Urinary bladder (tissue), 4 donors: Measurements from ENCODE around the gene LHPP. TPM values are rescaled to one million over a fixed set of nuclear protein-coding genes. Genes with fewer than 3 reads are reported as not detected.

Experiments
- DNase-seq: peaks from one replicate; pipeline ENCODE4 v3.0.0-alpha.2; 2015; ENCODE audit errors: extremely low spot score
- H3K27ac ChIP-seq: one replicate; pipeline ENCODE4 v1.5.1; 2013; ENCODE audit warnings: low read depth, mild to moderate bottlenecking, moderate library complexity
- H3K36me3 ChIP-seq: one replicate; pipeline ENCODE4 v1.6.1; 2013; ENCODE audit warnings: mild to moderate bottlenecking, moderate library complexity; ENCODE audit not compliant: insufficient read depth
- H3K4me1 ChIP-seq: one replicate; pipeline ENCODE4 v1.6.1; 2013; ENCODE audit warnings: mild to moderate bottlenecking, moderate library complexity; ENCODE audit not compliant: insufficient read depth
- H3K4me3 ChIP-seq: one replicate; pipeline ENCODE4 v1.5.1; 2013; ENCODE audit warnings: low read depth, low read length
- WGBS: extraction: QIAGEN DNeasy Blood & Tissue Kit; methylation state at CpG from one replicate; pipeline ENCODE4 v1.1.7; 2013; 5-methylcytosine and 5-hydroxymethylcytosine counted together
- polyA plus RNA-seq: library from polyadenylated mRNA; stranded (reverse); fragments of 200-250 nt; gene quantifications from one replicate; pipeline ENCODE4 v1.2.3, GENCODE V29; 2013
- total RNA-seq: library from RNA; depleted of rRNA; stranded (reverse); fragments of >200 nt; gene quantifications from one replicate; pipeline ENCODE4 v1.2.3, GENCODE V29; 2014
- donor health status: healthy with polysubstance abuse.
- donor health status: healthy.

The LHPP gene
- total and polyA plus RNA-seq, 2 donors = 6.6 to 15.8 TPM

- WGBS = 92% methylated on average over 14 of the region's 14 CpGs
- DNase-seq = no peak
- Histone ChIP-seq H3K4me1 (no peaks in the 10 kb centered on the region), H3K4me3 (no peak overlapping the region), H3K36me3 (no peaks in the 10 kb centered on the region), H3K27ac (no peak overlapping the region)
Measured at GRCh38 chr10:124552691-124553276, 91.2 kb downstream of the LHPP start.

DNA sequence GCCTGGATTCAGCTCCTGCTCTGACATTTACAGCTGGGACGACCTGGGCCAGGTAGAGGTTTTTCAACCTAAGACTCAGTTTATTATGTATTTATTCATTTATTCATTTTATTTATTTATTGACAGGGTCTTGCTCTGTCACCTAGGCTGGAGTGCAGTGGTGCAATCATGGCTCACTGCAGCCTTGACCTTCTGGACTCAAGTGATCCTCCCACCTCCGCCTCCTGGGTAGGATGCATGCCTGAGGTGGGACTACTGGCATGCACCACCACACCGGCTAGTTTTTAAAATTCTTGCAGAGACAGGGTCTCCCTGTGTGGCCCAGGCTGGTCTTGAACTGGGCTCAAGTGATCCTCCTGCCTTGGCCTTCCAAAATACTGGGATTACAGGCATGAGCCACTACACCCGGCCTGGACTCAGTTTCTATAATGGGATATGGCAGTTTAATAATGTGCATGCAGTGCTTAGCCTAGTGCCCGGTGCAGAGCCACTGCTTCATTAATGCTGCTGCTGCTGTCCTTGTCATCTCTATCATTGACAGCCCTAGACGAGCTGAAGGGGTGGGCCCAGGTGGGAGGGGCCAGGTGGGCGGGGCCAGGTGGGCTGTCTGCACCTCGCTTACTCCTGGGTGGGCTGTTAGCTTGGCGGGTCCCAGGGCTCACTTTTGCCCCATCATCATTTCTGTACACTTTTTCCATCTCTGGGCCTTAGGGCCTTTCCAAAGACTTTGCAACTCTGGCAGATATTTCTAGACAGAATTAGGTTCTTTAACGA lies 92.6 kb downstream of the LHPP start:
- Histone ChIP-seq H3K4me3 (no peak overlapping the region), H3K36me3 (no peaks in the 10 kb centered on the region), H3K27ac (no peak overlapping the region), H3K4me1 (no peaks in the 10 kb centered on the region)
- no peak for DNase-seq
- 87% methylated on average over 10 of the region's 10 CpGs for whole genome bisulfite sequencing

GRCh38 chr10:124557167-124557566 lies 95.5 kb downstream of the LHPP start:
- Histone ChIP-seq H3K36me3 (no peaks in the 10 kb centered on the region), H3K4me1 (no peaks in the 10 kb centered on the region), H3K4me3 (no peak overlapping the region), H3K27ac (no peak overlapping the region)
- WGBS = 83% methylated on average over 10 of the region's 10 CpGs
- no peak for DNase-seq

- no peaks in the 10 kb centered on the region for H3K4me1 ChIP-seq
- H3K36me3 ChIP-seq = no peaks in the 10 kb centered on the region
- H3K4me3 ChIP-seq = no peak overlapping the region
- 95% methylated on average over 16 of the region's 16 CpGs for WGBS
- DNase-seq = no peak
- no peak overlapping the region for H3K27ac ChIP-seq
Measured at GRCh38 chr10:124557648-124558338, 96.2 kb downstream of the LHPP start.

DNA sequence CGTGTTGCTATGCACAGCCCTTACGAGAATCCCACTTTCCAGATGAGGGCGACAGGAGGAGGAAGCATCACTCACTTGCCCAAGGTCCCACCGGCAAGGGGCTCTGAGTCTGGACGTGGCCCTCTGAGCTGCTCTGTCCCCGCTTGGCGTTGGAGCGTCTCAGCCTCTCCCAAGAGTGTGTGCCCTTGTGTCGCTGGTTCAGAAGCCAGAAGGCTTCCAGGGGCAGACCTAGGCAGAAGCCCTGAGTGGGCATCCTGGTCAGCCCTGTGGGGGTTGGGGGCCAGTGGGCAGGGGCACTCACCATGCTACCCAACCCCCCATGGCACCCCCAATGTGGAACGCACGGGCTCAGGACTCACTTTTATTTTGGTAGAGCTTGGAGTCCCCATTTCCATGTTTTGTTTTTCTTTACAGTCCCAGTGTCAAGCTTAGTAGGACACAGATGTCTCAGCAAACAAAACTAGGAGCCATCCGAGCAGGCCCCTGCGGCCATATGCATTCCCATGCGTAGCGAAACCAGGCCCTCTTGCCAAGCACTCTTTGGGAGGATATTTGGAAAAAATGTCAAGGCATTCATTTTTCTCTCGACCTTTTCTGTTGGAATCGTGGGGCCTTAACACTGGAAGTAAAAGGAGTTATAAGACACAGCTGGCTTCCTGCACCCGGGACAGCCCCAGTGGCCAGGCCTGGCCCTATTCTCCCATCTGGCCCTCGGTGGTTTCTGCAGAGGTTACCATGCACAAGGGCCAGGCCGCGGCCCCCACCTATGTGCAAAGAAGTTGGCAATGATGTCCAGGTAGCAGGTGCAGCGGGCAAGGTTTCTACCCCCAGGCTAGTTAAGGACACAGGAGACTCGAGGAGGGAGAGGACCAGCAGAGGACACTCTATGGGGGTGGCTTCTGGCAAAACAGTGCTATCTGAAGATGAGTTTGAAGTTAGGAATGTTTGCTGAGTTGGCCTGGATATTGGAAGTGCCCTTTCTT lies 97.0 kb downstream of the LHPP start:
- Histone ChIP-seq H3K4me1 (no peaks in the 10 kb centered on the region), H3K4me3 (no peak overlapping the region), H3K27ac (no peak overlapping the region), H3K36me3 (no peaks in the 10 kb centered on the region)
- no peak for DNase-seq
- 86% methylated on average over 23 of the region's 23 CpGs for WGBS

DNA sequence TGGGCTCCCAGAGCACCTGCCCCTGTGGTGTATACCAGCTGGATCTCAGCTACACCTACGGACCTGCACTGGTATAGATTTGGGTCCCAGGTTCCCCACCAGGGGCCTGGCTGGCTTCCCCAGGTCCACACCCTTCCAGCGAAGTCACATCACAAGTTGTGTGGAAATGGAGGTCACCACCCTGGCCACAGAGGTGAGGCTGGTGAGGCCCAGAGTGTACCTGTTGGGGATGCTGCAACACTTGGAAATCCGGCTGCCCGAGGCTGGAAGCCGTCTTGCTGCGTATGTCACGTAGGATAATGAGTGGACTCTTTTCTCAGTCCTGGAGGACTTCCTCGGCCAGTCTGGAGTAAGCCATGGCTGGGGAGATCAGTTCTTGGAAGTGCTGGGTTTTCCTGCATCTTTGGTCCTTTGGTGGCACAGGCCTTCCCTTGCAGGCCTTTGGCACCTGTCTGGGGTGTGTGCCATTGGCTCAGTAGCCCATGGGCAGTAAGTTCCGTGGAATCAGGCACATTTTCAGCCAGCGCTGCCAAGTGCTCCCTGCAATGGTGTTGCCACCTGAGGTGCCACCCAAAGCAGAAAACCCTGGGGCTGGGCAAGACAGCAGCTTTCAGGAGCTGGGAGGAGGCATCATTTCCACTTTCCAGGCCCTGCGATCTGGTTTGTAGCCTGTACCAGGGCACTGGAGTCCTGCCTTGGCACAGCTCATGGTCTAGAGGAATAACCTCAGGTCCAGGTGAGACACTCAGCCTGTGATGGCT lies 97.9 kb downstream of the LHPP start:
- WGBS = 89% methylated on average over 11 of the region's 11 CpGs
- Histone ChIP-seq H3K36me3 (no peaks in the 10 kb centered on the region), H3K27ac (peak overlapping the region; percentile 24), H3K4me1 (no peaks in the 10 kb centered on the region), H3K4me3 (no peak overlapping the region)
- no peak for DNase-seq

GRCh38 chr10:124560377-124561105 lies 98.9 kb downstream of the LHPP start:
- Histone ChIP-seq H3K4me3 (no peak overlapping the region), H3K36me3 (no peaks in the 10 kb centered on the region), H3K4me1 (no peaks in the 10 kb centered on the region), H3K27ac (peak overlapping the region; percentile 57)
- 29% methylated on average over 18 of the region's 18 CpGs for WGBS
- DNase-seq = peak; percentile 55

DNA sequence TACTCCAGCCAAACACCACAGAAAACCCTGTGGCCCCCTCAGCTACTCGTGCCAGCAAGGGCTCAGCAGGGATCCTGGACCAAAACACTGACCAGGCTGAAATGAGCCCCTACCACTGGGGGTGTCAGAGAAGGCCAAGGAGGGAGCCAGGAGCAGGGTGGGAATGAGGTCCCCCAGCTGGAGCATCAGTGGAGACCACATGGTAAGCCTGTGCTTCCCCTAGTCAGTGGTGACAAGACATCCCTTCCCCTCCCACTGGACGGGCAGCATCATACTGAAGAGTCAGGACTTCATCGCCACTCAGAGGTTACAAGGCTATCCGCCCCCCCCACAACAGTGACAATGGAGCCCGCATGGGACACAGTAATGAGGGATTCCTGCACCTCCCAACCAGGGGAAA lies 99.6 kb downstream of the LHPP start:
- Histone ChIP-seq H3K4me1 (no peaks in the 10 kb centered on the region), H3K27ac (no peak overlapping the region), H3K4me3 (no peak overlapping the region), H3K36me3 (no peaks in the 10 kb centered on the region)
- 92% methylated on average over 5 of the region's 5 CpGs for WGBS
- DNase-seq = no peak

DNA sequence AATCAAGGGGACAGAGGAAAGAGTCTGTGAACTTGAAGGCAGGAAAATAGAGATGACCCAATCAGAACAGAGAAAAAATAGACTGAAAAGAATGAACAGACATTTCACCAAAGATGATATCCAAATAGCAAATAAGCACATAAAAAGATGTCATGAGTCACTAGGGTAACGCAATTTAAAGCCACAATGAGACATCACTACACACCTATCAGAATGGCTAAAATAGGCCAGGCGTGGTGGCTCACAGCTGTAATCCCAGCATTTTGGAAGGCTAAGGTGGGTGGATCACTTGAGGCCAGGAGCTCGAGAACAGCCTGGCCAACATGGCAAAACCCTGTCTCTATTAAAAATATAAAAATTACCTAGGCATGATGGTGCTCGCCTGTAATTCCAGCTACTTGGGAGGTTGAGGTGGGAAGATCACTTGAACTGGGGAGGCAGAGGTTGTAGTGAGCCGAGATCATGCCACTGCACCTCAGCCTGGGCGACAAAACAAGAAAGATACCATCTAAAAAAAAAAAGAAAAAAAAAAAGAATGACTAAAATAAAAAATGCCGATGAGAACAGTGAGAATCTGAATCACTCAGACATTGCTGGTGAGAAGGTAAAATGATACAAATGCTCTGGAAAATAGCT lies 100.9 kb downstream of the LHPP start:
- 92% methylated on average over 7 of the region's 7 CpGs for WGBS
- Histone ChIP-seq H3K4me3 (no peak overlapping the region), H3K36me3 (no peaks in the 10 kb centered on the region), H3K4me1 (no peaks in the 10 kb centered on the region), H3K27ac (no peak overlapping the region)
- no peak for DNase-seq

DNA sequence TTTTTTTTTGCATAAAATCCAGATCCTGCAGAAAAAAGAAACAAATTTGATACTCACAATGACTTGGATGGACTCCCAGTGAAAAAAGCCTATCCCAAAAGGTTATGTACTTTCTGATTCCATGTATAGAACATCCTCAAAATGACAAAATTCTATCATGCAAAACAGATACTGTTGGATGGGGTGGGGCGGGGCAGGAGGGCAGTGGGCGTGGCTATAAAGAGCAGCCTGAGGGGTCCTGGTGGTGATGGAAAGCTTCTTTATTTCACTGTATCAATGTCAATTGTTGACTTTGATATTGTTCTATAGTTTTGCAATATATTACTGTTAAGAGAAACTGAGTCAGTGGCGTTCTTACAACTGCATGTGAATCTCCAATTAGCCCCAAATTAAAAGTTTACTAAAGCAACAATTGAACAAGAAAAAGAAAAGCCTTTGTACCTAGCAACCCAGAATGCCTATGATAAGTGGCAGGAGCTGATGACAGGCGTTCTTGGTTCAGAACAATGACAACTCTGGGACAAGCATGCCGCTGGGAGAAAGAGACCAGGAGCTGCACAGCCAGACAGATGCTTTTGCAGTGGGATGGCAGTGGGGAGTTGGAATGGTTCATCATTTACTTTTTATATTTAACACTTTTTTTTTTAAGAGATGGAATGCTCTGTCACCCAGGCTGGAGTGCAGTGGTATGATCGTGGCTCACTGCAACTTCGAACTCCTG lies 101.9 kb downstream of the LHPP start:
- no peak overlapping the region for H3K27ac ChIP-seq
- no peaks in the 10 kb centered on the region for H3K4me1 ChIP-seq
- 95% methylated on average over 7 of the region's 7 CpGs for WGBS
- H3K36me3 ChIP-seq = no peaks in the 10 kb centered on the region
- H3K4me3 ChIP-seq = no peak overlapping the region
- DNase-seq = no peak

GRCh38 chr10:124564881-124565280 lies 103.3 kb downstream of the LHPP start:
- whole genome bisulfite sequencing = 78% methylated on average over 9 of the region's 9 CpGs
- H3K4me3 ChIP-seq = no peak overlapping the region
- DNase-seq = no peak
- no peak overlapping the region for H3K27ac ChIP-seq
- H3K36me3 ChIP-seq = no peaks in the 10 kb centered on the region
- no peaks in the 10 kb centered on the region for H3K4me1 ChIP-seq
